ENCODE measurements around the gene C1QTNF1. TPM values are rescaled to one million over a fixed set of nuclear protein-coding genes. Genes with fewer than 3 reads are reported as not detected.

Gene C1QTNF1
- total and polyA plus RNA-seq, 8 donors: 5.3 to 31.2 (median 8.4) TPM

GRCh38 chr17:79006046-79006445 is 17.9 kb upstream of the C1QTNF1 start:
- Histone ChIP-seq H3K27ac (peak overlapping the region; percentile 2 to 53 (median 34)), H3K4me1 (peaks cover 9 to 28% (median 11%) of the 10 kb centered on the region in 3 donors), H3K36me3 (no peaks in the 10 kb centered on the region), H3K27me3 (no peaks in the 10 kb centered on the region), H3K4me3 (no peak overlapping the region), H3K9me3 (no peaks in the 10 kb centered on the region)
- peak in 4 of 6 donors; percentile 1 to 37 (median 20) for DNase-seq
- ATAC-seq: no peak
- intact Hi-C loops (cut with DNase I): no loop called here
- 72 to 73% methylated on average over 8 of the region's 8 CpGs for WGBS, 2 donors
- no peak for TF ChIP-seq CTCF (IDR thresholded peaks at IDR 0.05)
- FAIRE-seq: no peak

DNA sequence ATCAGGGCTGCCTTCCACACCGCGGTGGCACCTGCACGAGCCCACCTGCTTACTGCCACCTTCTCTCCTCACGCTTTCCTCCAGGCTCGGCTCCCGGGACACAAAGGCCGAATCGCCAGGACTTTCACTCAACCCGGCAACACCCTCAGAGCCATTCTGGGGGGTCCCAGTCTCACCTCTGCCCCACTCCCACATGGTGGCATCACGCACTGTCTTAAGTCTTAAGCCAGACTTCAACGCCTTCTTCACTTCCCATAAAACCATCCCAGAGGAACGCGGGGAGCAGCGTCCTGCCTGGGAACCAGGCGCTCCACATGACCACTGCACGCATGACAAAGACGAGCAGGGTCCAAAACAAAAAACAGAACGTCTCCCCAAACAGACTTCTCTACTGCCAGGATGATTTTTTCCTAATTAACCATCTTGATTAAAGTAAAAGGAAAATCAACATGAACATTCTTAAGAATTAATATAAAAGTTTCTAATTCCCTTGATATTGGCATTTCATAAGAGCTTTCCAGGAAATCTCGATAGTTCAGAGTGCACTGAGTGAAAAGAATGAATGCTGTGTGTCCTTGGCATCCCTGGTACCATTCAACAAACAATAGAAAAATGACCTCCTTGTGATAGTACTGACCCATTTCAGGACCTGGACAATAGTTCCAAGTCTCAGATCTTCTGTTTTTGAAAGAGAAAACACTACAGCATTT is 17.0 kb upstream of the C1QTNF1 start:
- DNase-seq: peak in 1 of 6 donors; percentile 43
- H3K4me1 ChIP-seq: peaks cover 9 to 28% (median 11%) of the 10 kb centered on the region in 3 donors
- FAIRE-seq: no peak
- no peak for ATAC-seq
- H3K36me3 ChIP-seq: no peaks in the 10 kb centered on the region
- no peak overlapping the region for H3K4me3 ChIP-seq
- WGBS, 2 donors: 86 to 87% methylated on average over 19 of the region's 19 CpGs
- no peaks in the 10 kb centered on the region for H3K27me3 ChIP-seq
- H3K27ac ChIP-seq: no peak overlapping the region
- no peaks in the 10 kb centered on the region for H3K9me3 ChIP-seq
- intact Hi-C loops (cut with DNase I): no loop called here
- TF ChIP-seq CTCF (IDR thresholded peaks at IDR 0.05): no peak

DNA sequence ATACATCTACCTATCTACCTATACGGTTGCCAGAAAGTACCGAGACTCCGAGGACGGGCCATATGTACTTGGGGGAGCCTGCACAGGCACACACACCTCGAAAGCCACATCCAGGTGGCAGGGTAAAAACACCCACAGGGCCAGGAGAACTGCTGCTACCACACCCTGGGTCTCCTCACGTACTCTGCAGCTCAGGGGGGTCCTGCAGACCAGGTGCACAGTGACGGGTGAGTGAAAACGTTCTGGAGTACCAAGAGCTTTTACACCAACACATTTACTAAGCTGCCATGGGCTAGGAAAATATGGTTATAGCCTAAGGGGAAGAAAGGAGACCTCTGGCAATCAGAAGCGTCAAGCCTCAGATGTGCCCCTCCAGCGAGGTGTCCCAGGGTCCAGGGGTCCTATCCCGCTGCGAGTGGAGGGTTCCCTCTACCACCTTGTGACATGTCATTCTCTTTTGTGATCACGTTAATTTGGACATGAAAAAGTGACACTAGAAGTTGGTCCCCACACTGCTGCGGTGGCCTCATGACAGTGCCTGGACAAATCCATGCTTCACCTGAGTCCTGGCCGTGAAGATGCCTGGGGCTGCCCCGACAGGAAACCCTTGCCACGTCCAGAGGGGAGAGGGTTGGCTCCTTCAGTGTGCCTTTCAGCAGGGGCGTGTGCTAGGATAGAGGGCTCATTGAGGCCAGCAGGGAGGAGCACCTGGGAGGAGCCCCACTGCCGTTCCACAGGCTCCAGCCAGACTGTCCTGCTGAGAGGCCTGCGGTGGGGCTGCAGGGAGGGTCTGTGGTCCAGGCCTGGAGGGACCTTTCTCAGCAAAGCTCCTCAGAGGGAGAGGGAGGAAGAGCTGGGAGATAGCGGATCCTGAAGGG is 16.2 kb upstream of the C1QTNF1 start:
- 77 to 84% methylated on average over 21 of the region's 21 CpGs for WGBS, 2 donors
- intact Hi-C loops (cut with DNase I): no loop called here
- no peak for FAIRE-seq
- H3K9me3 ChIP-seq: no peaks in the 10 kb centered on the region
- H3K27me3 ChIP-seq: no peaks in the 10 kb centered on the region
- no peaks in the 10 kb centered on the region for H3K36me3 ChIP-seq
- no peak overlapping the region for H3K4me3 ChIP-seq
- peak in 2 of 6 donors; percentile 26 to 49 for DNase-seq
- ATAC-seq: no peak
- no peak for TF ChIP-seq CTCF (IDR thresholded peaks at IDR 0.05)
- peaks cover 9 to 28% (median 11%) of the 10 kb centered on the region in 3 donors for H3K4me1 ChIP-seq
- no peak overlapping the region for H3K27ac ChIP-seq

DNA sequence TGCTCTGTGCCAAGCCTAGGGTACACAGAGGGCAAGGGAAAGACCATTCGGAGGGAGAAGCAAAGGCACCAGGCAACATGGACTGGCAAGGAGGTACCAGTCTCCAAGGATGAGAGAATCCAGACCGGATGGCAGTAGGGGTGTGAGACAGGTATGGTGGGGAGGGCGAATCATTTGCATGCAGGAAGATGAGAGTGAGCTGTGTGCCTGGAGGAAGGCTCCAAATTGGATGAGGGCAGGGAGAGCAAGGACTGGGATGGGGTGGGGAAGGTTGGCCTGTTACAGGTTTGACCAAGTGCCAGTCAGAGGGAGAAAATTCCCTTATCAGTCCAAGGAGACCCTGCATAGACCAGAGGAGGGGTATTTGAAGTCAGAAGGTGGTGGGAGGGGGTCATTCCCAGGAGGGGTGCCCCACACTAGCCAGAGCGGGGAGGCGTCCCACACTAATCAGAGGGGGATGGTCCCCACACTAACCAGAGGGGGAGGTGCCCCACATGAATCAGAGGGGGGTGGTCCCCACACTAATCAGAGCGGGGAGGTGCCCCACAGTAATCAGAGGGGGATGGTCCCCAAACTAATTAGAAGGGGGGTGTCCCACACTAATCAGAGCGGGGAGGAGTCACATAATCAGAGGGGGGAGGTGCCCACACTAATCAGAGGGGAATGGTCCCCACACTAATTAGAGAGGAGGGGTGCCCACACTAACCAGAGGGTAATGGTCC is 15.1 kb upstream of the C1QTNF1 start:
- TF ChIP-seq CTCF (IDR thresholded peaks at IDR 0.05): no peak
- Histone ChIP-seq H3K27me3 (no peaks in the 10 kb centered on the region), H3K4me3 (peak overlapping the region; percentile 72 to 79 (median 73)), H3K27ac (peak overlapping the region; percentile 52 to 81 (median 78)), H3K4me1 (peaks cover 9 to 28% (median 11%) of the 10 kb centered on the region in 3 donors), H3K9me3 (no peaks in the 10 kb centered on the region), H3K36me3 (no peaks in the 10 kb centered on the region)
- peak in 2 of 6 donors; percentile 18 to 43 for DNase-seq
- ATAC-seq: no peak
- intact Hi-C loops (cut with DNase I): no loop called here
- FAIRE-seq: no peak
- 23 to 24% methylated on average over 7 of the region's 7 CpGs for WGBS, 2 donors
